Cardiac fibroblast (primary cell): ENCODE results near the gene PDGFRB.

Experiments used
- DNase-seq, 2 donors: peaks; one replicate each; pipeline versions ENCODE4 v3.0.0 to v3.0.0-alpha.2; 2010; ENCODE audit warnings: low read depth in 2 of 2
- H3K4me3 ChIP-seq, 2 donors: replicated peaks in 1 of 2; 1 replicate in 1 of 2; 2 replicates in 1 of 2; pipeline ENCODE4 v1.5.1; 2011; ENCODE audit warnings: low read depth in 2 of 2, low read length in 2 of 2, mild to moderate bottlenecking in 2 of 2, moderate library complexity in 1 of 2
- TF ChIP-seq, protein P1 (sequence below): IDR thresholded peaks from one replicate; pipeline ENCODE4 v1.5.1; 2011; ENCODE audit warnings: low read depth, mild to moderate bottlenecking, low read length, inconsistent platforms

PDGFRB gene

DNA sequence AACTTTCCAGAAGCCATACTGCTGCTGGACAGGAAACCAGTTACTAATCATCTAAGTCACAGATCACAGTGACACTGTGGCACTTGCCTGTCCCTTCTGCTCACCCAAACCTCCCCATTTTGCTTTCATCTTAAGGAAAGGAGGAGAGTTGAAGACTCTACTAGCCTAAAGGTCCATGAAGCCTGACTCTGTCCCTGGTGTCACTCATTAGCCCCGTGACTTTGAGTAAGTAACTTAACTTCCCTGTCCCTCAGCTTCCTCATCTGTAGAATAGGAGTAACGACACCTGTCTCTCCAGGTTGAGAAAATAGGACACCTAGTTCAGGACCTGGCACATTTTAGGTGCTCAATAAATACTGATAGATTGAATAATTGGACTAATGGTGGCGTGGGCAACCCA, 33.7 kb upstream of the PDGFRB start:
- no peak overlapping the region for H3K4me3 ChIP-seq
- DNase-seq = no peak
- TF ChIP-seq, protein P1, sequence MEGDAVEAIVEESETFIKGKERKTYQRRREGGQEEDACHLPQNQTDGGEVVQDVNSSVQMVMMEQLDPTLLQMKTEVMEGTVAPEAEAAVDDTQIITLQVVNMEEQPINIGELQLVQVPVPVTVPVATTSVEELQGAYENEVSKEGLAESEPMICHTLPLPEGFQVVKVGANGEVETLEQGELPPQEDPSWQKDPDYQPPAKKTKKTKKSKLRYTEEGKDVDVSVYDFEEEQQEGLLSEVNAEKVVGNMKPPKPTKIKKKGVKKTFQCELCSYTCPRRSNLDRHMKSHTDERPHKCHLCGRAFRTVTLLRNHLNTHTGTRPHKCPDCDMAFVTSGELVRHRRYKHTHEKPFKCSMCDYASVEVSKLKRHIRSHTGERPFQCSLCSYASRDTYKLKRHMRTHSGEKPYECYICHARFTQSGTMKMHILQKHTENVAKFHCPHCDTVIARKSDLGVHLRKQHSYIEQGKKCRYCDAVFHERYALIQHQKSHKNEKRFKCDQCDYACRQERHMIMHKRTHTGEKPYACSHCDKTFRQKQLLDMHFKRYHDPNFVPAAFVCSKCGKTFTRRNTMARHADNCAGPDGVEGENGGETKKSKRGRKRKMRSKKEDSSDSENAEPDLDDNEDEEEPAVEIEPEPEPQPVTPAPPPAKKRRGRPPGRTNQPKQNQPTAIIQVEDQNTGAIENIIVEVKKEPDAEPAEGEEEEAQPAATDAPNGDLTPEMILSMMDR = no peak

DNA sequence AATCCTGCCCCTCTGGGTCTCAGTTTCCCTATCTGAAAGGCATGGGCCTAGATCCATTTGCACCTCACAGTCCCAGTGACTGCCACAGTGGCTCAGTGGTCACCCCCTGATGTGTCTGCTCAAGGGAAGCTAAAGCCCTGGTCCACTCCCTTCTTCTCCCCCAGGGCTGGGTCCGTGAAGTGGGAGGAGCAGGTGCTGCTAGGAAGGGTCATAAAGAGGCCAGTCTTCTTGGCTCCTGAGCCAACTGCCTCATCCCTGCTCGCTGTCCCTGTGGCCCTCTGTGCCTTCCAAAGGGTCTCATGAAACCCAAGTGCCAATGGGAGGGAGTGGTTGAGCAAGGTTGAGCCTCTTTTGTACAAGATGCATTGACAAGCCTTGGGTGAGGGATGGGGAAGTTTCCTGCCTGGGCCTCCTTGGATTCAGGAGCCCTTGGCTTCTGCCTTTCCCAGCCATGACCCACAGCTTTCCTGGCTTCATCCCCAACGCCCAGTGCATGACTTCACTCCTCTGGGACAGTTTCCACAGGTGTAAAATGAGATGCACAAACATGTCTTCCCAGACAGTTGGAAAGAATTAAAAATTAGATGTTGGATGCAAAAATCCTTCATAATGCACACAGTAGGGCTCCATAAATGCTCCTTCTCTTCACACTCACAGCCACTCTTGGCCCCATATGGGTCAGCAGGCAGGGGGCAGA, 32.6 kb upstream of the PDGFRB start:
- TF ChIP-seq, protein P1 = no peak
- no peak overlapping the region for H3K4me3 ChIP-seq
- no peak for DNase-seq

DNA sequence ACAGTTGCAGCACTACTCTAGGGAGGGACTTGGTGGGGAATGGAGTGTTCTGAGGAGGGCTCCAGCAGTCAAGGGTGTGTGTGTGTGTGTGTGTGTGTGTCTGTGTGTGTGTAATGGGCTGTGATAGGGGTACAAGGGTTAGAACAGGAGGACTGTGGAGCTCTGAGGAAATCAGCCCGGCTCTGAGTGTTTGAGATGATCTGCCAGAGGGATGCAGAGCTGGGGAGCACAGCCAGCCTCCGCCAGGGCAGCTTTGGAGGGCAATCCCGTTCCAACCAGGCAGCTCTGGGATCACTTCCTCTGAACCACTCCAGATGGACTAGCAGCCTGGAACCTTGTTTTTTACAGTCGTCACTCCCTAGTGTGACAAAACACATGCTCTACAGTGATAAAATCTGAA, 31.3 kb upstream of the PDGFRB start:
- H3K4me3 ChIP-seq = no peak overlapping the region
- TF ChIP-seq, protein P1 = no peak
- no peak for DNase-seq

DNA sequence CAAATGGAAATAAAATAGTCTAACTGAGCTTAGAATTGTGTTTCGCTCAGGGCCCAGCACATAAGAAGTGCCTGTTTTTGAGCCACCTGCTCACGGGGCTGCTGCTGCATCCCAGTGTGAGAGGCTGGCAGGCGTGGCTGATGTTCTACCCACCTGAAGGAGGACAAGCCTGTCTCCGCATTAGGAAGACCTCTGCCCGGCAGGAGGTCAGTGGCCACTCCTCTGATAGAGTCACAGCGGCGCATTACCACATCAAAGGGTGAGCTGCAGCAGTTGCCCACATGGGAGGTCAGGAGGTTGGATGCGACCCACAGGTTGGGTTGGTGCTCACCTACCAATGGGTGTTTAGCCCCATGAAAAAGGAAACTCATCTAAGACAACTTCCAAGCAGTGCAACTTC, 30.5 kb upstream of the PDGFRB start:
- no peak overlapping the region for H3K4me3 ChIP-seq
- no peak for DNase-seq
- TF ChIP-seq, protein P1 = no peak

DNA sequence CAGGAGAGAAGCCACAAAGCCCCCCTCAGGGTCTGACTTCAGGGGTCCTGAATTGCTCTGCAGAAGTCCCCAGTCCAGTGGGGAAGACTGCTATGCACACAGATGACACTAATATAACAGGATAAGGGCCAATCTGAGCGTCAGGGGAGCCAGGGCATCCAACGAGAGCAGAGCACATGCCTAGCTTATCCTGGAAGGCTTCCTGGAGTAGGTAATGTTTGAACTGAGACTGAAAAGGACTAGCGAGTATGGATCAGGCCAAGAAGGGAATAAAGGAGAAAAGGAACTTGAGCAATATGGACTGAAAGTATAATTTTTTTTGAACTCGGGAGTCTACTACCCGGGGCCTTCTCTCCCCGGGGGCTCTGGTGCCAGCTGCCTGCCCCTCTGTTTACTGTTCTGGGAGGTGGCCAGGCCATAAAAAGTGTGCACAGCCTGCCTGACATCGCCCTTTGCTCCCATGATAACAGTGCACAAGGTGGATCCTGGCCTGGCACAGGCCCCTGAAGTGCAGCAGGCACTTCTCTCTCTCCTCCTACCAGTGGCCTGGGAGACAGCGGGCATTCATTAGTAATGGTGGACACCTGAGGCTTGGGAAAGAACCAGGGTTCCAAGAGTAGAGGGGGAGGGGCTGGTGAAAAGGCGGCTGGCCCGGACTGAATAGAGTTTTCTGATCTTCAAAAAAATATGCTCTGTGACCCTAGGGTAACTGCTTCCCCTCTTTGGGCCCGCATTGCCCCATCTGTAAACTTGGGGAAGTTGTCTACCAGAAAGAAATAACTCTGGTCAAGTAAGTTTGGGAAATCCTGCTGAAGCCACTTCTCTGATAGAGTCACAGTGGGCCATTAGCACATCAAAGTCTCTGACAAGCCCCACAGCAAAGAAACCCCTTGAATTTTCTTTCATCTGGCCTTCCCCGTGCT, 29.6 kb upstream of the PDGFRB start:
- no peak for DNase-seq
- H3K4me3 ChIP-seq = no peak overlapping the region
- TF ChIP-seq, protein P1 = no peak

DNA sequence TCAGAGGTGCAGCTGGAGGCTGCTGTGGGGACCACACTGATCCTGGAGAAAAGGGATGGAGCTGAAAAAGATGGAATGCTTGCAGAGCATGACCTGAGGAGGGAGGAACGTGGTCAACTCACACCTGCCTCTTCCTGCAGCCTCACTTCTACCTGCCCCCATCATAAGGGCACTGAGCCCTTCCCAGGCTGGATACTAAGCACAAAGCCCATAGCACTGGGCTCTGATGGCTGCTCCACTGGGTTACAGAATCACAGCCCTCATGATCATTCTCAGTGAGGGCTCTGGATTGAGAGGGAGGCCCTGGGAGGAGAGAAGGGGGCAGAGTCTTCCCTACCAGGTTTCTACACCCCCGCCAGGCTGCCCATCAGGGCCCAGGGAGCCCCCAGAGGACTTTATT, 28.4 kb upstream of the PDGFRB start:
- DNase-seq = no peak
- TF ChIP-seq, protein P1 = no peak
- no peak overlapping the region for H3K4me3 ChIP-seq
